Myocyte (in vitro differentiated cells): ENCODE measurements around the gene KCNK4. TPM values are rescaled to one million over a fixed set of nuclear protein-coding genes. Genes with fewer than 3 reads are reported as not detected.

ENCODE experiments used
- DNase-seq: peaks from one replicate; pipeline ENCODE4 v3.0.0-alpha.2; 2012; ENCODE audit warnings: low read depth
- total RNA-seq: library from RNA; depleted of rRNA; stranded (reverse); fragments of >200 nt; gene quantifications from 2 replicates; pipeline ENCODE4 v1.2.3, GENCODE V29; 2014

The KCNK4 gene
- total RNA-seq, 1 donor from 2014 or later: not detected

DNA sequence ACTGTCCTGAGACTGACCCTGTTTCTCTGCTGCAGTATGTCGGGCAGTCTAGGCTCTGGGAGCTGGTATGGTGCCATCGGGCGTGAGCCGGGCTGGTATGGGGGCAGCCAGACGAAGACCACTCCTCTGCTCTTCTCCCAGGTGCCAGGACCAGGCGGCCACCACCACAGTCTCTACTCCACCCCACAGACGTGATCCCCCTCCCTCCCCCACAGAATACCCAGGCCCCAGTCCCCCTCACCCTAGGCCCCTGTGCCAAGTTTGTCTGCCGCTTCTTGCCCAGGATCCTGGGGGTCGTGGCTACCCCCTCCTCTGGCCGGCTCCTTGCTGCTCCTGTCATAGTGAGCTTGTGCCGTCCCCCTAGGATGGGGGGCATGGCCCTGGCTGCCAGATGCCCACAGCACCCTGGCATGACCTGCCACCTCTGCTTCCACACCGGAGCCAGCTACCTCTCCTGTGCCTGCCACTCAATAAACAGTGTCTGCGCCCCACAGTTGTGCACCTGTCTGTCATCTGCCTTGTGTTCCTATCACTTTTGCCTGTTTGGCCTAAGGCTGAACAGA, 2.0 kb upstream of the KCNK4 start:
- no peak for DNase-seq

- no peak for DNase-seq
Measured at GRCh38 chr11:64290352-64291261, 495 bp upstream of the KCNK4 start.

- no peak for DNase-seq
Measured at GRCh38 chr11:64291752-64292459, 804 bp downstream of the KCNK4 start.

- DNase-seq: no peak
Measured at GRCh38 chr11:64292460-64293254, 1.6 kb downstream of the KCNK4 start.

DNA sequence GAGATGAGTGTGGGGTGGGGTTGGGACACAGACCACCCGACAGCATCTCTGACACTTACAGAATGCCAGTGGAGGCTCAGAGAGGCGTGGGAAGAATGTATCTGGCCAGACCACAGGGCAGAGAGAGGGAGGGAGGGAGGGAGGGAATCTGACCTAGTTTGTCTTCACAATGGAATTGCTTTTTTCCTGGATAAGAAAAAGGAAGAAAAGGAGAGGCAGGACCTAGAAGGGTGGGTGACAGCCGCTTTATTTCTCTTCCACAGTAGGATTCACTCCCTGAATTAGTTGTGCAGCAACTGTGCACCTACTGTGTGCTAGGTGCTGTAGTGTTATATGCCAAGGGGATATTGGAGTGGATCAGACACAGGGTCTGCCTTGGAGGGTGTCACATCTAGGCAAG, 3.7 kb downstream of the KCNK4 start:
- DNase-seq: peak; percentile 57

DNA sequence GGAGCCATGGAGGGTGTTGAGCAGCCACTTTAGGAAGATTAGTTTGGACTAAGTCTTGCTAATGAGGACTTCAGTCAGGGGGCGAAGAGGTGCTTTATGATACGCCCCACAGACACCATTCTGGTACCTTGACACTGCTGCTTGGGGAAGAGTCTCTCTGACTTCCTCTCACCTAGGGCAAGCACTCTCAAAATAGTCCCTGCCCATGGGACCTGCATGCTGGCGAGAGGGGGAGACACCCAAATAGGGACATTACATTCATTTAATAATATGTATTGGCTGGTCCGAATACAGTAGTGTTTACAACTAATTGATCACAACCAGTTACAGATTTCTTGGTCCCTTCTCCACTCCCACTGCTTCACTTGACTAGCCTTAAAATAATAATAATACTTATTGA, 4.7 kb downstream of the KCNK4 start:
- DNase-seq: no peak

DNA sequence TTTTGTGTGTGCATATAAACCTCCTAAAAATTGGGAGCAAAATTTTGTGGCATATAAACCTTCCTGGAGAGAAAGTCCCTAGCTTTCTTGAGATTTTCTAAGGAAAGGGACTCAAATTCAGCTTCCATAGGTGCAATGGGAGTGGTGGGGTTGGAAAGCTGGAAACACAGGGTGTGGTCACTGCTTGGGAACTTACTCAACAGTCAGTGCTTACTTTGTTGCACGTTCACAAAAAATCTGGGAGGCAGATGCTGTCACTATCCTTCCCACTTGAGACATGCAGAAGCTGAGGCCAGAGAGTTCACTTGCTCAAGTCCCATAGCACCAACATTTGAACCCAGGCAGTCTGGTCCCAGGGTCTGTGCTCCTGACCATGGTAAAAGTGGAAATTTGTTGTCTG, 5.1 kb downstream of the KCNK4 start:
- no peak for DNase-seq

DNA sequence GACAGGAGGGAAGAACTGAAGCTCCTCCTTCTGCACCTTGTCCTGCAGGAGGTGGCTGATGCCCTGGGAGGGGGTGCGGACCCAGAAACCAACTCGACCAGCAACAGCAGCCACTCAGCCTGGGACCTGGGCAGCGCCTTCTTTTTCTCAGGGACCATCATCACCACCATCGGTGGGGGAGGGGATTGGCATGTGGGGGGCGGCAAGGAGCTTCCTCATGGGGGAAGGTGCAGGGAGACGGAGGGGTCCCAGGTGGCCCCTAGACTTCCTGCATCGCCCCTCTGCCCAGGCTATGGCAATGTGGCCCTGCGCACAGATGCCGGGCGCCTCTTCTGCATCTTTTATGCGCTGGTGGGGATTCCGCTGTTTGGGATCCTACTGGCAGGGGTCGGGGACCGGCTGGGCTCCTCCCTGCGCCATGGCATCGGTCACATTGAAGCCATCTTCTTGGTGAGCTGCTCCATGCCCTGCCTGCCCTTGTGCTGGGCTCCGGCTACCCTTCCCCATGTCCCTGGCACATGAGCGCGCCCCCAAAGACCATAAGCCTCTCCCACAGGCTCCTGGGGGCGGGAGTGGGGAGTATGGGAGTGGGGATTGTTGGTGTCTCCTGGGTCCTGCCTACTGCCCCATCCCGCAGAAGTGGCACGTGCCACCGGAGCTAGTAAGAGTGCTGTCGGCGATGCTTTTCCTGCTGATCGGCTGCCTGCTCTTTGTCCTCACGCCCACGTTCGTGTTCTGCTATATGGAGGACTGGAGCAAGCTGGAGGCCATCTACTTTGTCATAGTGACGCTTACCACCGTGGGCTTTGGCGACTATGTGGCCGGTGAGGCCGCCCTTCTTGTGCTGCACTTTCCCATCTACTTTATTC, 6.0 kb downstream of the KCNK4 start:
- no peak for DNase-seq

GRCh38 chr11:64297699-64298358, 6.7 kb downstream of the KCNK4 start:
- DNase-seq: no peak

GRCh38 chr11:64298966-64299846, 8.1 kb downstream of the KCNK4 start:
- peak; percentile 37 for DNase-seq

DNA sequence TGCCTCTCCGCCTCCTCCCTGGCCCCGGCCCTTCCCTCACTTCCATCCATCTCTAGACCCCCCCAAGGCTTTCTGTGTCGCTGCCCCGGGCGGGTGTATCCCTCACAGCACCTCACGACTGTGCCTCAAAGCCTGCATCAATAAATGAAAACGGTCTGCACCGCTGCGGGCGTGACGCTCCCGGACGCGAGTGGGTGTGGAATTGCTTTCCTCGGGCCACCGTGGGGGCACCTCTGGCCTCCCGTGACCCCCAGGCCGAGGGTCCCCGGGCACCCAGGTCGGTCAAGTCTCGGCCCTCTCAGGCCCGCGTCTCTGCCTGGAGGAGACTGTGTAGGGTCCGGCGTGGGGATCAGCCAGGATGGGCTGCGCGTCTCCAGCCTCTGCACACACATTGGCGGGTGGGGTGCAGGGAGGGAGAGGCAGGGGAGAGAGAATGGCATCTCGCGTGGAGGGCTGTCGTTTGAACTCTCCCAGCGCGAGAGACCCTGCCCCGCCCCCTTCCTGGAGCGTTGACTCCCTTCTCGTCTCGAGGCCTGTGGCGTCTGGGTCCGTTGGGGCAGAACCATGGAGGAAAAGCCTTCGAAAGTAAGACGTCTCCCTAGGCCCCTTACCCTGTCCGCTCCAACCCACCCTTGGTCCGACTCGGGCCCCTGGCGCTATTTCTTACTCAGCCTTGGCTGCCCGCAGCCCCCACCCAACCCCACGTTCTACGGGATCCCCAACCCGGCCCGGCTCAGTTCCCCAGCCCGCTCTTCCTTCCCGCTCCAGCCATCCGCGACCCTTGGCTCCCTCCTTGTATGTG, 8.9 kb downstream of the KCNK4 start, which contains the start of gene CATSPERZ:
Gene CATSPERZ, plus strand, starts transcription at position 512 of the 802 bp plus-strand sequence. Its CDS starts 53 bp downstream, at position 565.
- no peak for DNase-seq

DNA sequence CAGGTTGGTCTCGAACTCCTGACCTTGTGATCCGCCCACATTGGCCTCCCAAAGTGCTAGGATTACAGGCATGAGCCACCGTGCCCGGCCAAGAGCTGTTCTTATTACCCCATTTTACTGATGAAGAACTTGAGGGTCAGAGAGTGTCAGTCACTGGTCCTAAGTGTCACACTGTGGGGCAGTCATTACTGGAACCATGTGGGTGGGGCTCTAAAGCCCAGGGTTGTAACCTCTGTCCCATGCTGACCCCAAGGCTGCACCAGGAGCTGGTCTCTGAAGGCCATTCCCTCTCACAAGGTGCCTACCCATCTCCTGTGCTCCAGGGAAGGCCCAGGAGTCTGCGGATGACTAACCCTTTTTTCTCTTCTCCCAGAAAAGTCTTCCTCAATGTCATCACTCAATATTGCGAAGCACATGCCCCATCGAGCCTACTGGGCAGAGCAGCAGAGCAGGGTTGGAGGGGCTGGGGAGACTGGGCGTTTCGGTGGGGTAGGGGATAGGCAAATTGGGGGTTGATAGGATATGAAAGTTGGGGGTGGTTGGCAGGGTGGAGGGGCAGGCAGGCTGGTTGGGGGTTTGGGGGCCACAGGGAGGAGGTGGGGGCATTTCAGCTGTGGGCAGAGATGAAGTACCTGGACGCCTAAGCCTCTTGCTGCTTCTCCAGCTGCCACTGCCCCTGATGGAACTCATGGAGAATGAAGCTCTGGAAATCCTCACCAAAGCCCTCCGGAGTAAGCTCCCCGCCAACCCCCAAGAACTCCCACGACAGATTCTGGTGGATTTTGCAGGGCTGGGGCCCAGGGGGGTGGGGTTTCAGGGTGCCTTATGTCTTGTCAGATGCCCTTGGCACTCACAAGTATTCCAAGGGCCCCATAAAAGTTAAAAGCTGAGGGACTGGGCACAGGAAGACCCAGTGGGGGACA, 12.3 kb downstream of the KCNK4 start:
- DNase-seq: no peak

- no peak for DNase-seq
Measured at GRCh38 chr11:64304032-64304315, 12.9 kb downstream of the KCNK4 start.

- DNase-seq: peak; percentile 91
Measured at GRCh38 chr11:64304316-64305072, 13.4 kb downstream of the KCNK4 start.

GRCh38 chr11:64305075-64305690, 14.1 kb downstream of the KCNK4 start, which contains the start of gene ESRRA:
TSS of gene ESRRA (plus strand) at chr11:64305524. CDS start at chr11:64307180, 1,656 bp downstream.
- peak; percentile 95 for DNase-seq
